Measurements from ENCODE around the gene RPA3.

DNA sequence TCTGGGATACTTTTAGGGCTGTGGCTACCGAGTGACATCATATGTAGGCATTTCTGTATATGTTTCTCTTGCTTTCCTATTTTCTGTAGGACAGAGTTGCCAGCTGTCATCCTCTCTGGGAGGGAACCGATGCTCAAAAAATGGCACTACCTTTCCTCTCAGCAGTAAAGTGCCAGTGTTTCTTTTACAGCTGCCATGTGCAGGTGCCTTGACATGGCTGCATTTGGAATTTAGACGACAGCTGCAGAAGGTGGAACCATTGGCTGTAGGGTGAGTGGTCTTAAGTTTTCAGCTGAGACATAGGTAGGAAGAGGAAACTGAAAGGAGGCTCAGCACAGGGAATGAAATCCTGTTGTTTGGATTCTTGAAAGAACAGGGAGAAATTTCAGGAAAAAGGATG lies 20.2 kb upstream of the RPA3 start:
- TF ChIP-seq, protein P1, sequence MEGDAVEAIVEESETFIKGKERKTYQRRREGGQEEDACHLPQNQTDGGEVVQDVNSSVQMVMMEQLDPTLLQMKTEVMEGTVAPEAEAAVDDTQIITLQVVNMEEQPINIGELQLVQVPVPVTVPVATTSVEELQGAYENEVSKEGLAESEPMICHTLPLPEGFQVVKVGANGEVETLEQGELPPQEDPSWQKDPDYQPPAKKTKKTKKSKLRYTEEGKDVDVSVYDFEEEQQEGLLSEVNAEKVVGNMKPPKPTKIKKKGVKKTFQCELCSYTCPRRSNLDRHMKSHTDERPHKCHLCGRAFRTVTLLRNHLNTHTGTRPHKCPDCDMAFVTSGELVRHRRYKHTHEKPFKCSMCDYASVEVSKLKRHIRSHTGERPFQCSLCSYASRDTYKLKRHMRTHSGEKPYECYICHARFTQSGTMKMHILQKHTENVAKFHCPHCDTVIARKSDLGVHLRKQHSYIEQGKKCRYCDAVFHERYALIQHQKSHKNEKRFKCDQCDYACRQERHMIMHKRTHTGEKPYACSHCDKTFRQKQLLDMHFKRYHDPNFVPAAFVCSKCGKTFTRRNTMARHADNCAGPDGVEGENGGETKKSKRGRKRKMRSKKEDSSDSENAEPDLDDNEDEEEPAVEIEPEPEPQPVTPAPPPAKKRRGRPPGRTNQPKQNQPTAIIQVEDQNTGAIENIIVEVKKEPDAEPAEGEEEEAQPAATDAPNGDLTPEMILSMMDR (IDR thresholded peaks at IDR 0.05), result no peak
- no peak for TF ChIP-seq POLR2A (IDR thresholded peaks at IDR 0.05)

Data from right lobe of liver (tissue), 4 donors.